ENCODE measurements around the gene WBP1. TPM values are rescaled to one million over a fixed set of nuclear protein-coding genes. Genes with fewer than 3 reads are reported as not detected.
A peak's percentile ranks its signal among the peaks of the same experiment; 100 is the strongest.

The WBP1 gene
- total RNA-seq, 1 experiment from 2014 or later: 54.8 TPM

GRCh38 chr2:74499267-74499939 lies 41.2 kb downstream of the WBP1 start, which contains the start of gene LBX2:
Gene LBX2, minus strand, starts transcription at chr2:74499603. Its CDS starts 66 bp downstream, at chr2:74499537.
- no peaks in the 10 kb centered on the region for H3K27me3 Mint-ChIP-seq (ENCODE audit: insufficient read depth, unreplicated experiment)
- peaks cover 17% of the 10 kb centered on the region for H3K4me1 Mint-ChIP-seq (ENCODE audit: low read depth, unreplicated experiment)
- peak in 1 of 2 experiments; percentile 70 for DNase-seq
- Histone ChIP-seq H3K4me1 (peaks cover 50% of the 10 kb centered on the region), H3K9me3 (no peaks in the 10 kb centered on the region), H3K36me3 (ENCODE audit: control insufficient read depth, insufficient read depth, low read length) (peaks cover 1% of the 10 kb centered on the region; the same call in 1 of the 2 replicates), H3K4me3 (ENCODE audit: low read depth, low read length) (peak within 1 kb of the TSS; percentile 65), H3K27me3 (replicated peaks; ENCODE audit: control insufficient read depth, insufficient read depth, low read length) (no peaks in the 10 kb centered on the region)
- H3K9me3 Mint-ChIP-seq (ENCODE audit: unreplicated experiment): no peaks in the 10 kb centered on the region
- peaks cover 39% of the 10 kb centered on the region for H3K36me3 Mint-ChIP-seq (ENCODE audit: insufficient read depth, unreplicated experiment)
- no TSS peak for BruUV-seq (replicated peaks)
- intact Hi-C loops (cut with micrococcal nuclease; ENCODE audit: unreplicated experiment): loop anchor here (1.0 kb wide), 1 partner anchor 16 kb away; the partner anchor contains the start of gene TTC31
- H3K27ac Mint-ChIP-seq (ENCODE audit: unreplicated experiment): peak within 1 kb of the TSS; percentile 46
- TF ChIP-seq, protein P1, sequence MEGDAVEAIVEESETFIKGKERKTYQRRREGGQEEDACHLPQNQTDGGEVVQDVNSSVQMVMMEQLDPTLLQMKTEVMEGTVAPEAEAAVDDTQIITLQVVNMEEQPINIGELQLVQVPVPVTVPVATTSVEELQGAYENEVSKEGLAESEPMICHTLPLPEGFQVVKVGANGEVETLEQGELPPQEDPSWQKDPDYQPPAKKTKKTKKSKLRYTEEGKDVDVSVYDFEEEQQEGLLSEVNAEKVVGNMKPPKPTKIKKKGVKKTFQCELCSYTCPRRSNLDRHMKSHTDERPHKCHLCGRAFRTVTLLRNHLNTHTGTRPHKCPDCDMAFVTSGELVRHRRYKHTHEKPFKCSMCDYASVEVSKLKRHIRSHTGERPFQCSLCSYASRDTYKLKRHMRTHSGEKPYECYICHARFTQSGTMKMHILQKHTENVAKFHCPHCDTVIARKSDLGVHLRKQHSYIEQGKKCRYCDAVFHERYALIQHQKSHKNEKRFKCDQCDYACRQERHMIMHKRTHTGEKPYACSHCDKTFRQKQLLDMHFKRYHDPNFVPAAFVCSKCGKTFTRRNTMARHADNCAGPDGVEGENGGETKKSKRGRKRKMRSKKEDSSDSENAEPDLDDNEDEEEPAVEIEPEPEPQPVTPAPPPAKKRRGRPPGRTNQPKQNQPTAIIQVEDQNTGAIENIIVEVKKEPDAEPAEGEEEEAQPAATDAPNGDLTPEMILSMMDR (IDR thresholded peaks at IDR 0.05; ENCODE audit: insufficient read depth in 1 of 2, low read depth in 1 of 2, low read length in 1 of 2, severe bottlenecking in 1 of 2, unreplicated experiment in 1 of 2): no peak
- POLR2A ChIA-PET: interaction anchor here (1.0 to 5.2 kb wide), 2 partner anchors 10 to 17 kb away, joined by 3 to 17 read pairs; no protein-coding TSS in a partner anchor
- CTCF ChIA-PET: interaction anchor here (1.1 to 1.3 kb wide), 2 partner anchors 10 to 19 kb away, joined by 3 read pairs; no protein-coding TSS in a partner anchor
- peak within 1 kb of the TSS; percentile 96 for H3K4me3 Mint-ChIP-seq (ENCODE audit: unreplicated experiment)

DNA sequence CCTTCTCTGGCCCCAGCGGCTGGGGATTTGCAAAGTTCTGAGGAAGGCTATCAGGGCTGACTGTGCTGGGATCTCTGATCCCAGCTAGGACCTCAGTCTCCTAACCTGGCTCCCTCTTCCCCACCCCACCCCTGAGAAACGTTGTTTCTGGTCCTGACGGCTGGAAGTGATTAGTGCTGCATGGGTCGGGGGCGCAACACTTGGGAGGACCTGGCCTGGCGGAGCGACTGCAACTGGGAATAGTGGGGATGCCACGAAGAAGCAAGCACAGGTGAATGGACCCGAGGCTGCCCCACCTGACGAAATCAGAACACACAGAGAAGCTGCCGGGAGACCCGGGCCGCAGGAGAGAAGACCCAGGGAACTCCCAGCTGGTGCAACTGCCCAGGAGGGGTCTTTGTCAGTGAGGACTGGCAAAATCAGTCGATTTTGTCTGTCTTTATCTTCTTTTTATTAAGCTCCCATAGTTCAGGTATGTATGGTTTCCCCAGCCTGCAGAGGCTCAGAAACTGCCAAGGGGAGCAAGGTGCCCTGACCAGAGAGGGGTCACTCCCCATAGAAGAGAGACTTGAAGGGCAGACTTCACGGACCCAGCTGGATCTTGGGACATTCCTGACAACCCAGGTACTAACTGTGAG lies 41.8 kb downstream of the WBP1 start:
- no TSS peak for BruUV-seq (replicated peaks)
- Mint-ChIP-seq H3K4me3 (ENCODE audit: unreplicated experiment) (peak overlapping the region; percentile 96), H3K27ac (ENCODE audit: unreplicated experiment) (peak overlapping the region; percentile 46), H3K27me3 (ENCODE audit: insufficient read depth, unreplicated experiment) (no peaks in the 10 kb centered on the region), H3K4me1 (ENCODE audit: low read depth, unreplicated experiment) (peaks cover 24% of the 10 kb centered on the region), H3K9me3 (ENCODE audit: unreplicated experiment) (no peaks in the 10 kb centered on the region), H3K36me3 (ENCODE audit: insufficient read depth, unreplicated experiment) (peaks cover 45% of the 10 kb centered on the region)
- H3K9me3 ChIP-seq: no peaks in the 10 kb centered on the region
- H3K27me3 ChIP-seq (replicated peaks; ENCODE audit: control insufficient read depth, insufficient read depth, low read length): no peaks in the 10 kb centered on the region
- ChIA-PET POLR2A (interaction anchor here (1.0 to 5.2 kb wide), 2 partner anchors 11 to 18 kb away, joined by 3 to 17 read pairs; no protein-coding TSS in a partner anchor), CTCF (interaction anchor here (0.7 to 1.3 kb wide), 3 partner anchors 10 to 35 kb away, joined by 3 read pairs; partner anchors contain the start of gene MOGS)
- no peak for DNase-seq
- peaks cover 1% of the 10 kb centered on the region; the same call in 1 of the 2 replicates for H3K36me3 ChIP-seq (ENCODE audit: control insufficient read depth, insufficient read depth, low read length)
- H3K4me1 ChIP-seq: peaks cover 50% of the 10 kb centered on the region
- TF ChIP-seq, protein P1 (IDR thresholded peaks at IDR 0.05; ENCODE audit: insufficient read depth in 1 of 2, low read depth in 1 of 2, low read length in 1 of 2, severe bottlenecking in 1 of 2, unreplicated experiment in 1 of 2): no peak
- H3K4me3 ChIP-seq (ENCODE audit: low read depth, low read length): peak overlapping the region; percentile 65
- intact Hi-C loops (cut with micrococcal nuclease; ENCODE audit: unreplicated experiment): loop anchor here (1.0 kb wide), 1 partner anchor 17 kb away; the partner anchor contains the start of gene TTC31

GRCh38 chr2:74500578-74500946 lies 42.3 kb downstream of the WBP1 start:
- no peak overlapping the region for H3K4me3 ChIP-seq (ENCODE audit: low read depth, low read length)
- Mint-ChIP-seq H3K27ac (ENCODE audit: unreplicated experiment) (no peak overlapping the region), H3K27me3 (ENCODE audit: insufficient read depth, unreplicated experiment) (no peaks in the 10 kb centered on the region), H3K9me3 (ENCODE audit: unreplicated experiment) (no peaks in the 10 kb centered on the region), H3K36me3 (ENCODE audit: insufficient read depth, unreplicated experiment) (peaks cover 48% of the 10 kb centered on the region), H3K4me1 (ENCODE audit: low read depth, unreplicated experiment) (peaks cover 26% of the 10 kb centered on the region), H3K4me3 (ENCODE audit: unreplicated experiment) (peak overlapping the region; percentile 96)
- POLR2A ChIA-PET: interaction anchor here (0.9 to 5.2 kb wide), 2 partner anchors 11 to 42 kb away, joined by 3 to 17 read pairs; partner anchors contain the start of gene WBP1
- DNase-seq: no peak
- no peaks in the 10 kb centered on the region for H3K27me3 ChIP-seq (replicated peaks; ENCODE audit: control insufficient read depth, insufficient read depth, low read length)
- BruUV-seq (replicated peaks): no TSS peak
- TF ChIP-seq, protein P1 (IDR thresholded peaks at IDR 0.05; ENCODE audit: insufficient read depth in 1 of 2, low read depth in 1 of 2, low read length in 1 of 2, severe bottlenecking in 1 of 2, unreplicated experiment in 1 of 2): no peak
- H3K4me1 ChIP-seq: peaks cover 50% of the 10 kb centered on the region
- intact Hi-C loops (cut with micrococcal nuclease; ENCODE audit: unreplicated experiment): no loop called here
- CTCF ChIA-PET: interaction anchor here (0.7 kb wide), 1 partner anchor 35 kb away, joined by 3 read pairs; the partner anchor contains the start of gene MOGS
- H3K36me3 ChIP-seq (ENCODE audit: control insufficient read depth, insufficient read depth, low read length): peaks cover 3% of the 10 kb centered on the region; the same call in 1 of the 2 replicates
- no peaks in the 10 kb centered on the region for H3K9me3 ChIP-seq

Measured in Caco-2 (cell line).